Measurements from ENCODE around the gene PROSER3. TPM values are rescaled to one million over a fixed set of nuclear protein-coding genes. Genes with fewer than 3 reads are reported as not detected.
"Not testable (repeated sequence)": the region's sequence is repeated elsewhere in the genome, so short reads cannot be mapped to it uniquely, and the experiment has no call there.

PROSER3 gene
- total and polyA plus RNA-seq, 2 donors (not counting 3 experiments of a cell fraction or from before 2014, with no cell fraction given): 18.3 to 28.3 TPM

GRCh38 chr19:35793381-35794165, 35.6 kb downstream of the PROSER3 start:
- no peaks in the 10 kb centered on the region for H3K9me1 ChIP-seq (replicated peaks; ENCODE audit: control insufficient read depth, extremely low read depth, insufficient read depth, low read length)
- ChIA-PET CTCF (interaction anchor here (0.6 kb wide), 1 partner anchor 17 kb away, joined by 3 read pairs; no protein-coding TSS in a partner anchor), POLR2A (interaction anchor here (0.6 kb wide), 1 partner anchor 136 kb away, joined by 6 read pairs; no protein-coding TSS in a partner anchor)
- no peaks in the 10 kb centered on the region for H3K4me1 ChIP-seq (ENCODE audit: control insufficient read depth, extremely low read depth, insufficient read depth, low read length)
- H3K27ac ChIP-seq (ENCODE audit: insufficient read depth, low read depth, low read length): no peak overlapping the region
- H2AFZ ChIP-seq (ENCODE audit: low read depth, low read length): no peak overlapping the region
- no peak overlapping the region for H3K4me3 ChIP-seq (replicated peaks in 1 of 3; ENCODE audit: insufficient read depth in 1 of 3, low read depth in 1 of 3, low read length in 3 of 3)
- no peaks in the 10 kb centered on the region for H3K9me3 ChIP-seq (replicated peaks; ENCODE audit: control insufficient read depth, insufficient read depth, low read length)
- H4K20me1 ChIP-seq (replicated peaks; ENCODE audit: control insufficient read depth, extremely low read depth, insufficient read depth, low read length): no peaks in the 10 kb centered on the region
- DNase-seq (ENCODE audit: low read depth, low spot score) (no peak), FAIRE-seq (no peak)
- no peaks in the 10 kb centered on the region for H3K36me3 ChIP-seq (ENCODE audit: control insufficient read depth in 2 of 2, extremely low read depth in 1 of 2, insufficient read depth in 2 of 2, low read length in 2 of 2)
- peaks cover 11 to 22% of the 10 kb centered on the region in 2 experiments for H3K27me3 ChIP-seq (ENCODE audit: control insufficient read depth in 2 of 2, insufficient read depth in 2 of 2, low read length in 2 of 2)
- TF ChIP-seq JUN (IDR thresholded peaks at IDR 0.05; ENCODE audit: borderline replicate concordance, insufficient read depth, insufficient read length, low read depth): no peak
- no peak for TF ChIP-seq EZH2 (IDR thresholded peaks at IDR 0.05; ENCODE audit: borderline replicate concordance, low read depth, low read length, severe bottlenecking)
- no peak for TF ChIP-seq MYC (IDR thresholded peaks at IDR 0.05; ENCODE audit: low read depth, low read length)
- TF ChIP-seq GATA2 (IDR thresholded peaks at IDR 0.05; ENCODE audit: insufficient read depth, insufficient read length, low read depth, low read length): no peak
- no peak for TF ChIP-seq POLR2A (IDR thresholded peaks at IDR 0.05; ENCODE audit: low read depth, low read length)
- no peak for TF ChIP-seq POLR2AphosphoS5 (IDR thresholded peaks at IDR 0.05; ENCODE audit: insufficient read depth, low read depth, low read length)
- no peak for TF ChIP-seq FOS (IDR thresholded peaks at IDR 0.05; ENCODE audit: borderline replicate concordance, insufficient read depth, low read length)
- TF ChIP-seq MAX (IDR thresholded peaks at IDR 0.05; ENCODE audit: insufficient read depth, insufficient read length): no peak
- TF ChIP-seq CTCF (IDR thresholded peaks at IDR 0.05; ENCODE audit: extremely low read depth in 1 of 2, insufficient read depth in 1 of 2, low read depth in 1 of 2, low read length in 2 of 2): no peak
- H3K4me2 ChIP-seq (ENCODE audit: insufficient read depth, low read length): no peak overlapping the region
- no peak overlapping the region for H3K9ac ChIP-seq (replicated peaks; ENCODE audit: extremely low read depth, insufficient read depth, low read length)
- no TSS peak for BruUV-seq (replicated peaks)
- intact Hi-C loops (cut with micrococcal nuclease): no loop called here
- dilution Hi-C loops (cut with MboI; ENCODE audit: extremely low pct_ligation_motif_present, low sequenced_read_pairs): no loop called here
- H3K79me2 ChIP-seq (ENCODE audit: control insufficient read depth, insufficient read depth, low read length): no peaks in the 10 kb centered on the region

- peaks cover 11 to 22% of the 10 kb centered on the region in 2 experiments for H3K27me3 ChIP-seq (ENCODE audit: control insufficient read depth in 2 of 2, insufficient read depth in 2 of 2, low read length in 2 of 2)
- H3K79me2 ChIP-seq (ENCODE audit: control insufficient read depth, insufficient read depth, low read length); dilution Hi-C loops (cut with MboI; ENCODE audit: extremely low pct_ligation_motif_present, low sequenced_read_pairs); H3K9me1 ChIP-seq (replicated peaks; ENCODE audit: control insufficient read depth, extremely low read depth, insufficient read depth, low read length); H3K9me3 ChIP-seq (replicated peaks; ENCODE audit: control insufficient read depth, insufficient read depth, low read length); H3K4me2 ChIP-seq (ENCODE audit: insufficient read depth, low read length); H3K4me1 ChIP-seq (ENCODE audit: control insufficient read depth, extremely low read depth, insufficient read depth, low read length); CTCF ChIA-PET; H3K36me3 ChIP-seq (ENCODE audit: control insufficient read depth in 2 of 2, extremely low read depth in 1 of 2, insufficient read depth in 2 of 2, low read length in 2 of 2); H4K20me1 ChIP-seq (replicated peaks; ENCODE audit: control insufficient read depth, extremely low read depth, insufficient read depth, low read length); H3K27ac ChIP-seq (ENCODE audit: insufficient read depth, low read depth, low read length); H3K4me3 ChIP-seq (replicated peaks in 1 of 3; ENCODE audit: insufficient read depth in 1 of 3, low read depth in 1 of 3, low read length in 3 of 3); POLR2A ChIA-PET; intact Hi-C loops (cut with micrococcal nuclease); BruUV-seq (replicated peaks); H2AFZ ChIP-seq (ENCODE audit: low read depth, low read length); H3K9ac ChIP-seq (replicated peaks; ENCODE audit: extremely low read depth, insufficient read depth, low read length); DNase-seq (ENCODE audit: low read depth, low spot score); FAIRE-seq: not testable (repeated sequence)
These were observed 37.6 kb downstream of the PROSER3 start for GRCh38 chr19:35795564-35795963.
